Frontal cortex (tissue), 4 donors: Measurements from ENCODE around the gene CAD. TPM values are rescaled to one million over a fixed set of nuclear protein-coding genes. Genes with fewer than 3 reads are reported as not detected.
"Not testable (repeated sequence)": the region's sequence is repeated elsewhere in the genome, so short reads cannot be mapped to it uniquely, and the experiment has no call there.

Experiments
- DNase-seq, 2 donors: peaks; one replicate each; pipeline ENCODE4 v3.0.0; 2012; ENCODE audit warnings: low spot score in 2 of 2
- FAIRE-seq: peaks from 2 replicates; lab custom pipeline; 2012; peaks lifted over from hg19 to GRCh38; lab: Jason Lieb, UNC
- total RNA-seq: library from RNA; depleted of rRNA; stranded (reverse); fragments of >200 nt; gene quantifications from one replicate; pipeline ENCODE4 v1.2.3, GENCODE V29; 2014
- donor health status: control.
- donor health status: control.
- donor health status: control.

Gene CAD
- total RNA-seq, result 13.9 TPM

DNA sequence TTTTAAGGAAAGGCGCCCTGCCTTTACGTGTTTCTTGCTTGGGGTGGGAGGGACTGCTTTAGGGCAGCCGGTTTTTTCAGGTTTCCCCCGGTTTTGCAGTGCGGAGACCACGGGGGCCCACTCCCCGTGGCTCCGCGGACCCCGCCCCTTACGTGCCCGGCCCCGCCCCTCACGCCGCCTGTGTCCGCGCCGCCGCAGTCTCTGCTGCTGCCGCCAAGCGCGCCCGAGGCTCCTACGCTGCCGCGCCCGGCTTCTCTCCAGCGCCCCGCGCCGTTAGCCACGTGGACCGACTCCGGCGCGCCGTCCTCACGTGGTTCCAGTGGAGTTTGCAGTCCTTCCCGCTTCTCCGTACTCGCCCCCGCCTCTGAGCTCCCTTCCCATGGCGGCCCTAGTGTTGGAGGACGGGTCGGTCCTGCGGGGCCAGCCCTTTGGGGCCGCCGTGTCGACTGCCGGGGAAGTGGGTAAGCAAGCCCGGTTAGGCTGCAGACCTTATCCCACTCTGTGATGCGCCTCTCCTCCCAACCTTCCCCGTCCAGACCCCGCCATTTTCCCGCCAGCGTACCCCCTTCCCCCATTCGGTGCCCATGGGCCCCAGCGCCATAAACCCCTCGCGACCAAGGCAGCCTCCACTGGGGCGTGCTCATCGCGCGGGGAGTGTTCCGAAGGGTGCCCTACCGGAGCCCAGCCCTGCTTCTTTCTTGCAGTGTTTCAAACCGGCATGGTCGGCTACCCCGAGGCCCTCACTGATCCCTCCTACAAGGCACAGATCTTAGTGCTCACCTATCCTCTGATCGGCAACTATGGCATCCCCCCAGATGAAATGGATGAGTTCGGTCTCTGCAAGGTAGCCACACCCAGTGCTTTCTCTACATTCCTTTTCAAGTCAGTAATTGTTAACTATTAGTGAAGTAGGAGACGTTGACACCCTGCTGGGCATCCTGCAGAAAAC is at the start of gene CAD:
Gene CAD (plus strand): TSS at position 197 of the 949 bp plus-strand sequence. CDS start 183 bp downstream, at position 380.
- peak; percentile 82 to 89 for DNase-seq
- FAIRE-seq, result no peak

DNA sequence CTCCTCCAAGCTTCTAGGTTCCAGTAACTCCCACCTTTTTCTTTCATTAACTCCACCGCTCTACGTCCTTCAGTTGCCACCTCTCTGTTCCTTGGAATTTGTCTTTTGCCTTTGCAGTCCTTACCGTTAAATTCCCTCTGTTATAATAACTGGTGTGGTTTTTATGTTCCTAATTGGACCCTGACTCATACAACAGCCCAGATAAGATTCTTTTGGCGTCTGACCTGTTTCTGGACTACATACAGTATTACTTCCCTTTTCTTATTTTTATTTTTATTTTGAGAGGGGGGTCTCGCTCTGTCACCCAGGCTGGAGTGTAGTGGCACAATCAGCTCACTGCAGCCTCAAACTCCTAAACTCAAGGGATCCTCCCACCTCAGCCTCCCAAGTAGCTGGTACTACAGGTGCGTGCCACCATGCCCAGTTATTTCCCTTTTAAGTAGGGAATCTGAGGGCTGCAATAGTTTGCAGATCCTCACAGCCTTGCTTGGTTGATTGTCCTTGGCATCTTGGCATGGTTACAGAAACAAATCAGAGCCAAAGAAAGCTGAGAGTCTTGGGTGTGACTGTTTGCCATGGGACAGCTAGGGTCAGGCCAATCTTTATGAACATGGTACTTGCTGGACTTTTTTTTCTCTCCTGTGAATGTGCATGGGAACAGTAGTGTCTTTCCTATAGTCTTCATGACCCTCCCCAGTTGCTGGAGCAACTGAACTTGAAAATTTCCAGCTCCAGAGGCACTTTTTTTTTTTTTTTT is 46.4 kb upstream of the CAD start:
- DNase-seq, result no peak
- FAIRE-seq, result no peak

- FAIRE-seq (no peak), DNase-seq (no peak)
Observed at GRCh38 chr2:27171351-27171848, 45.8 kb upstream of the CAD start.

GRCh38 chr2:27174638-27175037 is 42.5 kb upstream of the CAD start:
- no peak for FAIRE-seq
- no peak for DNase-seq

DNA sequence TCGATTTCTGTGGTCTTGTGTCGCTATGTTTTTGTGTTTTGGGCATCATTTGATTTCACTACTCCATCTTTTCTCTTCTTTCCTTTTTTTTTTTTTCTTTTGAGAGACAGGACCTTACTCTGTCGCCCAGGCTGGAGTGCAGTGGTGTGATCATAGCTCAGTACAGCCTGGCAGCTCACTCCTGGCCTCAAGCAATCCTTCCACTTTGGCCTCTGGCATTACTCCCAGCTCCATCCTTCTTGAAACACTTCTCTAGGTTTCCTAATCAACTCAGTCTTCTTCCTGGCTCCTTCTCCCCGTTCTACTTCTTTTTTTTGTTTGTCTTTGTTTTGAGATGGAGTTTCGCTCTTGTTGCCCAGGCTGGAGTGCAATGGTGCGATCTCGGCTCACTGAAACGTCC is 41.8 kb upstream of the CAD start:
- FAIRE-seq (no peak), DNase-seq (no peak)

- not testable (repeated sequence) for DNase-seq, FAIRE-seq
Observed at GRCh38 chr2:27175781-27176180, 41.4 kb upstream of the CAD start.

DNA sequence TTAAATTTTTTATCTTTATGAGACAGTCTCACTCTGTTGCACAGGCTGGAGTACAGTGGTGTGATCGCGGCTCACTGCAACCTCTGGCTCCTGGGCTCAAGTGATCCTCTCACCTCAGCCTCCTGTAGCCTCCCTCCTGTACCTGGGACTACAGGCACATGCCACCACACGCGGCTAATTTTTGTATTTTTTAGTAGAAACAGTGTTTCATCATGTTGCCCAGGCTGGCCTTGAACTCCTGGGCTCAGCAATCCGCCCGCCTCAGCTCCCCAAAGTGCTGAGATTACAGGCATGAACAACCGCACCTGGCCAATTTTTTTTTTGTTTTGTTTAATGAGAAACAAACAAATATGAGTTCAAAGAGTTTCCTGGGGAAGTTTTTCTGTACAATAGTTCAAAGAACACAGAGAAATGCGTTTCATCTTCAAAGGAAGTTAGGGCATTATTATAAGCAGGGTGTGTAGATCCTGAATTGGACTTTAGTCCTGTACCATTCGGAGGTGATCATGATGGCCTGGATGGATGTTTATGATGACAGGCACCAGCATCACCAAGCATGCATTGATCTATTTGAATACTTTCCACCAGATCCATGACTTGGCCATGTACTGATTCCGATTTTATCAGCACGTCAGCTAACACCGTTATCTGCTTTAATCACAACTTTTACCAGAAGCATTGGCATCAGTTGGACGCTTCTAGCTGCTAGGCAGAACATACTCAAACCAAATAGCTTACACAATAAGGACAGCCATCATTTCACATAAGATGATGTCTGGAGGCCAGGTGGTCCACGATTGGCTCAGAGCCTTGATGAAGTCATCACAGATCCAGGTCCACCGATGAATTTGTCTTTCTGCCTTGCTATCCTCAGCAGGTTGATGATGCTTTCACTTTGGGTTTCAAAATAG is 39.5 kb upstream of the CAD start:
- FAIRE-seq (no peak), DNase-seq (no peak)

GRCh38 chr2:27178469-27178868 is 38.7 kb upstream of the CAD start:
- FAIRE-seq, result no peak
- no peak for DNase-seq

DNA sequence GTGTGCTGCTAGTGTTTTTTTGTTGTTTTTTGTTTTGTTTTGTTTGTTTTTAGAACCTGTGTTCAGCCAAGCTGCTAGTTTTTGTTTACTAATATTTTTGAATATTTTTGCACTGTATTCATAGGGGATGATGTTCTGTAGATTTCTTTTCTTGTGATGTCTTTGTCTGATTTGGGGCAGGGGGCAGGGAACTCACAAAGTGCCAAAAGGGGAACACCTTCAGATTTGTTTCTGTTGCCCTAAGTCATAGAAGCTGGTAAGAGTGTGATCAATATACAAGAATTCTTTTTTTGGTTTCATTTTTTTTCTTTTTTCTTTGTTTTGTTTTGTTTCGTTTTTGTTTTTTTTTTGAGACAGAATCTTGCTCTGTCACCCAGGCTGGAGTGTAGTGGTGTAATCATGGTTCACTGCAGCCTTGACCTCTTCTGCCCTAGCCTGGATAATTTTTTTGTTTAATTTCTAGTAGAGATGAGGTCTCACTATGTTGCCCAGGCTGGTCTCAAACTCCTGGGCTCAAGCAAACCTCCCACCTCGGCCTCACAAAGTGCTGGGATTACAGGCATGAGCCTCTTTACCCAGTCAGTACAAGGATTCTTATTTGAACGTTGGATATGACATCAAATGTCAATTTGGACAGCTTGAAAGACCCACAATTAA is 37.7 kb upstream of the CAD start:
- no peak for DNase-seq
- FAIRE-seq, result no peak

GRCh38 chr2:27182346-27182745 is 34.8 kb upstream of the CAD start:
- DNase-seq (no peak), FAIRE-seq (no peak)

DNA sequence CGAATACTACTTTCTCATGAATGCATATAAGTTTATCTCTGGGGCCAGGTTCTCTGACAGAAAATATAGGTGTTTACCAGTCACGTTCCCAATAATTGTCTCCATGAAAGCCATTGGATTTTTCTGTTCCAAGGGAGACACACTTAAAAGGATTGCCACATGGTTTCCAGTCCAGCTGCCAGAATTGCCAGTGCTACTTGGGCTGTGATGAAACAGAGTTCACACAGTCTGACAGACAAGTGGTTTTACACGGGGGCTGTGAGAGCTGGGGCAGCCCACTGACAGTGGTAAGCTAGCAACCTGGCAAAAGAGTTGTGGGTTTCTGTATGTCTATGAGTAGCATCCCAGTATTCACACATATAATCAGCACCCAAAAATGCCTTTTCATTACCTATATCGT is 33.1 kb upstream of the CAD start:
- FAIRE-seq, result no peak
- DNase-seq, result no peak

- FAIRE-seq (no peak), DNase-seq (no peak)
Observed at GRCh38 chr2:27185331-27186026, 31.7 kb upstream of the CAD start.

GRCh38 chr2:27186613-27187345 is 30.4 kb upstream of the CAD start:
- DNase-seq, result no peak
- FAIRE-seq, result no peak

DNA sequence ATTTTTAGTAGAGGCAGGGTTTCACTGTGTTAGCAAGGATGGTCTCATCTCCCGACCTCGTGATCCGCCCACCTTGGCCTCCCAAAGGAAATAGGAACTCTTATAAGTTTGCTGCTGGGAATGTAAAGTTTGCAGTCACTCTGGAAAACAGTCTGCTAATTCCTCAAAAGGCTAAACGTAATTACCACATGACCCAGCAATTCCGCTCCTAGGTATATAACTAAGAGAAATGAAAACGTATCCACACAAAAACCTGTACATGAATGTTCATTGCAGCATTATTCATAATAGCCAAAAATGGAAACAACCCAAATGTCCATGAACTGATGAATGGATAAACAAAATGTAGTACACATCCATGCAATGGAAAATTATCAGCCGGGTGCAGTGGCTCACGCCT is 27.2 kb upstream of the CAD start:
- no peak for DNase-seq
- FAIRE-seq, result no peak

DNA sequence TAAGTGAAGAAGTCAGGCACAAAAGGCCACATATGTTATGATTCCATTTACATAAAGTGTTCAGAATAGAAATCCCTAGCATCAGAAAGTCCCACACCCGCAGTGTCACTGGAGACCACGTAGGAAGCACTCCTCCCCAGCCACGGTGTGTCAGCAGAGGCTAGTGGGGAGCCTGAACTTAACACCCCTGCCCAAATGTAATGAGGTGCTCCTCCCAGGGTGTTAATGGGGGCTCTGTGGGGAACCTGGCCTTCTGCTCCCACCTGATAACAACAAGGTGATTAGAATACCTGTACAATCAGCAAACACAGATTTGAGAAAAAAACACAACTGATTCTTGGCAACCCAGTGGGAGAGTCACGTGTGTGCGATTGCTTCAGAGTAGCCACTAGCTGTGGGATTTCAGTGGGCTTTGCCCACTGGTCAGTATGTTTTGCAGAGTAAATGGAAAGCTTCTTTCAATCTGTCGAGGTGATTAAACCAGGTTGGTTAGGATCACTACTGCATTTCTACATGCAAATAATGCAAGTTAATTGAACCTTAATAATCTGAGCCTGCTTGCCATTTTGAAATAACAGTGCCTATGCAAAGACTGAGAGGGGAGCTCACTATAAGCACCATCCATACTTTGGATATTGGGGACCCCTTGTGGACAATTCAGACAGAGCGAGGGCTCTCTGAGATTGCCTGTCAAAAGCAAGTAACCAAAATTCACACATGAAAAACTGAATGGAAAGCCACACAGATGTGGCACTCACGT is 25.9 kb upstream of the CAD start:
- DNase-seq (no peak), FAIRE-seq (no peak)

GRCh38 chr2:27194538-27195354 is 22.4 kb upstream of the CAD start:
- DNase-seq (no peak), FAIRE-seq (no peak)
